ENCODE results near the gene FAM25A.
"Not testable (repeated sequence)": the region's sequence is repeated elsewhere in the genome, so short reads cannot be mapped to it uniquely, and the experiment has no call there.

FAM25A gene

DNA sequence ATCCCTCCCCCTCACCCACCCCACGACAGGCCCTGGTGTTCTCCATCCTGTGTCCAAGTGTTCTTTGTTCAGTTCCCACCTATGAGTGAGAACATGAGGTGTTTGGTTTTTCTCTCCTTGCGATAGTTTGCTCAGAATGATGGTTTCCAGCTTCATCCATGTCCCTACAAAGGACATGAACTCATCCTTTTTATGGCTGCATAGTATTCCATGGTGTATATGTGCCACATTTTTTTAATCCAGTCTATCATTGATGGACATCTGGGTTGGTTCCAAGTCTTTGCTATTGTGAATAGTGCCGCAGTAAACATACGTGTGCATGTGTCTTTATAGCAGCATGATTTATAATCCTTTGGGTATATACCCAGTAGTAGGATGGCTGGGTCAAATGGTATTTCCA, 35.6 kb upstream of the FAM25A start:
- not testable (repeated sequence) for DNase-seq (ENCODE audit: low read depth); H3K27me3 ChIP-seq (replicated peaks; ENCODE audit: control insufficient read depth, insufficient read depth, low read length); H3K36me3 ChIP-seq (ENCODE audit: control insufficient read depth, insufficient read depth, low read length, severe bottlenecking); H3K9me3 ChIP-seq (ENCODE audit: control insufficient read depth, low read length); H3K4me3 ChIP-seq (ENCODE audit: low read length); H3K9ac ChIP-seq (ENCODE audit: low read length)
- H3K4me1 ChIP-seq (ENCODE audit: control insufficient read depth, insufficient read depth, low read length) = peaks cover 22% of the 10 kb centered on the region

DNA sequence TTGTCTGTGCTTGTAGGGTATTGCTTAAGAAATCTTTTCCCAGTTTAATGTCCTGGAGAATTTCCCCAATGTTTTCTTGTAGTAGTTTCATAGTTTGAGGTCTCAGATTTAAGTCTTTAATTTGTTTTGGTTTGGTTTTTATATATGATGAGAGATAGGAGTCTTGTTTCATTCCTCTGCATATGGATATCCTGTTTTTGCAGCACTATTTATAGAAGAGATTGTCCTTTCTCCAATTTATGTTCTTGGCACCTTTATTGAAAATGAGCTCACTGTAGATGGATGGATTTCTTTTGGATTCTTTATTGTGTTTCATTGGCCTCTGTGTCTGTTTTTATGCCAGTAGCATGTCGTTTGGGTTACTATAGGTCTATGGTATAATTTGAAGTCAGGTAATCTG, 31.6 kb upstream of the FAM25A start:
- H3K9ac ChIP-seq (ENCODE audit: low read length) = no peak overlapping the region
- no peak for DNase-seq (ENCODE audit: low read depth)
- H3K36me3 ChIP-seq (ENCODE audit: control insufficient read depth, insufficient read depth, low read length, severe bottlenecking) = peaks cover 12% of the 10 kb centered on the region
- H3K4me3 ChIP-seq (ENCODE audit: low read length) = no peak overlapping the region
- H3K27me3 ChIP-seq (replicated peaks; ENCODE audit: control insufficient read depth, insufficient read depth, low read length) = no peaks in the 10 kb centered on the region
- peaks cover 4% of the 10 kb centered on the region for H3K4me1 ChIP-seq (ENCODE audit: control insufficient read depth, insufficient read depth, low read length)
- no peaks in the 10 kb centered on the region for H3K9me3 ChIP-seq (ENCODE audit: control insufficient read depth, low read length)

- H3K36me3 ChIP-seq (ENCODE audit: control insufficient read depth, insufficient read depth, low read length, severe bottlenecking) = peaks cover 18% of the 10 kb centered on the region
- not testable (repeated sequence) for H3K9ac ChIP-seq (ENCODE audit: low read length); H3K4me3 ChIP-seq (ENCODE audit: low read length); DNase-seq (ENCODE audit: low read depth); H3K4me1 ChIP-seq (ENCODE audit: control insufficient read depth, insufficient read depth, low read length); H3K9me3 ChIP-seq (ENCODE audit: control insufficient read depth, low read length); H3K27me3 ChIP-seq (replicated peaks; ENCODE audit: control insufficient read depth, insufficient read depth, low read length)
These were observed 28.7 kb upstream of the FAM25A start for GRCh38 chr10:86991362-86991761.

DNA sequence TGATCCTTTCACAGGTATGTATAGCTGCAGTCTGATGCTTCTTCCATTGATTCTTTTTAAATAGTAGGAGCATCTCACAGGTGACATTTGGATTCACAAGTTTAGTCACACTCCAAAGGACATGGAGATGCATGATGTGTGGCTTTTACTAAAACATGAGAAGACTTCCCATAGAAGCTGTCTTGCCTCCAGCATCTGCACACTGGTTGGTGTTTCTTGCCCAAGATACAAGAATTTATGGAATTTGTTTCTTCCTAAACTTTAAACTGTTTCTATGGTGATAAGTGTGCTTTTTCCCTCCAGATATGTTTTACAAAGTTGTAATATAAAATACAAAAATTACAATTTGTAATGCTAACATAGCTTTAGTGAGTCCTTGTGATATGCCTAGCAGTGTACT, 27.6 kb upstream of the FAM25A start:
- Histone ChIP-seq H3K9ac (ENCODE audit: low read length) (no peak overlapping the region), H3K9me3 (ENCODE audit: control insufficient read depth, low read length) (no peaks in the 10 kb centered on the region), H3K27me3 (replicated peaks; ENCODE audit: control insufficient read depth, insufficient read depth, low read length) (no peaks in the 10 kb centered on the region), H3K36me3 (ENCODE audit: control insufficient read depth, insufficient read depth, low read length, severe bottlenecking) (peaks cover 18% of the 10 kb centered on the region), H3K4me3 (ENCODE audit: low read length) (no peak overlapping the region), H3K4me1 (ENCODE audit: control insufficient read depth, insufficient read depth, low read length) (peaks cover 4% of the 10 kb centered on the region)
- peak; percentile 50 for DNase-seq (ENCODE audit: low read depth)

DNA sequence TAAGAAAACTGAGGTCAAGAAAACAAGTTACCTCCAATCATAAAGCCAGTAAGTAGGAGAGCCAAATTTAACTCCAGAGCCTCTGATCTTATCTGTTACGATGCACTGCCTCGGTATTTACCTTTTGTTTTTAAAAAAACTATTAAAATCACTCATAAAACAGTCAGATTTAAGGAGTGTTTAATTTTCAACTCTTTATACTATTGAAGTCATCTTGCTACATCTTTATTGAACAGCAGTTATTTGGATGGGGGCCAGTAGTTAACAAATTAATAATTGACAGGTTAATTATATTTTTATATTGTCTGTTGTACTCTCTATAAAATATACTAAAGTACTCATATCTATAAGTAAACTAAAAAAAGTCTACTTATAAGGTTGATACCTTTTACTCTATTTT, 27.2 kb upstream of the FAM25A start:
- H3K27me3 ChIP-seq (replicated peaks; ENCODE audit: control insufficient read depth, insufficient read depth, low read length) = no peaks in the 10 kb centered on the region
- H3K4me1 ChIP-seq (ENCODE audit: control insufficient read depth, insufficient read depth, low read length) = peaks cover 4% of the 10 kb centered on the region
- H3K4me3 ChIP-seq (ENCODE audit: low read length) = no peak overlapping the region
- no peak for DNase-seq (ENCODE audit: low read depth)
- H3K36me3 ChIP-seq (ENCODE audit: control insufficient read depth, insufficient read depth, low read length, severe bottlenecking) = peaks cover 18% of the 10 kb centered on the region
- H3K9ac ChIP-seq (ENCODE audit: low read length) = no peak overlapping the region
- no peaks in the 10 kb centered on the region for H3K9me3 ChIP-seq (ENCODE audit: control insufficient read depth, low read length)

DNA sequence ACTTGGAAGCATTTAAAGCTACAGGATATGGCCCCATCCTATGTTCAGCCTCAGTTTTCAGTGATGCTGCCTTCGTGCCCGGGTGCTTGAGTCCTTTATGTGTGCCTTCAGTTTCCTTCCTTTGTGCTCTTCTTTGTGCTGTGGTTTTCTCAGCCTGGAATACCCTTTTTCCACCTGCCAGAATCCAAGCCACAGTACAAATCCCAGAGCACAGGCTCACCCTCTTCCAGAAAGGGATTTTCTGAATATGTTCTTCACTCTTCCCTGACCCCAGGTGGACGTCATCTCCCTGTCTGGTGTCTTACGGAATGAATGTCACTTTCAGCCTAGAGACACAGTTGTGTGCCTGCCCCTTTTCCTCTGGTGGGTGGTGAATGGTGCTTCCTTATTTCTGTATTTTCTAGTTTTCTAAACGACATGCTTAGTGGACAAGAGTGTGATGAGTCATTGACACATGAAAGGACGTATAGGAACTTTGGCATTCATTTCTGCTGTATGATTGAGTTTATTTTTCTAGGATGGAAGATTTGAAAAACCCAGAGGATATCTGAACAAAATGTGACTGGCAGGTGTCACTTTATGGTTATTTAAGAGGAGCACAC, 20.2 kb upstream of the FAM25A start:
- DNase-seq (ENCODE audit: low read depth); H3K27me3 ChIP-seq (replicated peaks; ENCODE audit: control insufficient read depth, insufficient read depth, low read length); H3K9me3 ChIP-seq (ENCODE audit: control insufficient read depth, low read length); H3K36me3 ChIP-seq (ENCODE audit: control insufficient read depth, insufficient read depth, low read length, severe bottlenecking); H3K4me3 ChIP-seq (ENCODE audit: low read length); H3K9ac ChIP-seq (ENCODE audit: low read length): not testable (repeated sequence)
- peaks cover 12% of the 10 kb centered on the region for H3K4me1 ChIP-seq (ENCODE audit: control insufficient read depth, insufficient read depth, low read length)

- Histone ChIP-seq H3K27me3 (replicated peaks; ENCODE audit: control insufficient read depth, insufficient read depth, low read length) (no peaks in the 10 kb centered on the region), H3K4me3 (ENCODE audit: low read length) (no peak overlapping the region), H3K4me1 (ENCODE audit: control insufficient read depth, insufficient read depth, low read length) (peaks cover 12% of the 10 kb centered on the region), H3K9me3 (ENCODE audit: control insufficient read depth, low read length) (no peaks in the 10 kb centered on the region), H3K9ac (ENCODE audit: low read length) (no peak overlapping the region), H3K36me3 (ENCODE audit: control insufficient read depth, insufficient read depth, low read length, severe bottlenecking) (no peaks in the 10 kb centered on the region)
- peak; percentile 50 for DNase-seq (ENCODE audit: low read depth)
These were observed 19.6 kb upstream of the FAM25A start for GRCh38 chr10:87000491-87000890.

- peak; percentile 50 for DNase-seq (ENCODE audit: low read depth)
- H3K4me1 ChIP-seq (ENCODE audit: control insufficient read depth, insufficient read depth, low read length); H3K9ac ChIP-seq (ENCODE audit: low read length); H3K9me3 ChIP-seq (ENCODE audit: control insufficient read depth, low read length); H3K36me3 ChIP-seq (ENCODE audit: control insufficient read depth, insufficient read depth, low read length, severe bottlenecking); H3K27me3 ChIP-seq (replicated peaks; ENCODE audit: control insufficient read depth, insufficient read depth, low read length); H3K4me3 ChIP-seq (ENCODE audit: low read length): not testable (repeated sequence)
These were observed 13.0 kb upstream of the FAM25A start for GRCh38 chr10:87007124-87007523.

GRCh38 chr10:87007674-87008073, 12.4 kb upstream of the FAM25A start:
- H3K9ac ChIP-seq (ENCODE audit: low read length); H3K4me1 ChIP-seq (ENCODE audit: control insufficient read depth, insufficient read depth, low read length); DNase-seq (ENCODE audit: low read depth); H3K36me3 ChIP-seq (ENCODE audit: control insufficient read depth, insufficient read depth, low read length, severe bottlenecking); H3K9me3 ChIP-seq (ENCODE audit: control insufficient read depth, low read length); H3K27me3 ChIP-seq (replicated peaks; ENCODE audit: control insufficient read depth, insufficient read depth, low read length); H3K4me3 ChIP-seq (ENCODE audit: low read length): not testable (repeated sequence)

- H3K4me1 ChIP-seq (ENCODE audit: control insufficient read depth, insufficient read depth, low read length); H3K9me3 ChIP-seq (ENCODE audit: control insufficient read depth, low read length); DNase-seq (ENCODE audit: low read depth); H3K4me3 ChIP-seq (ENCODE audit: low read length); H3K27me3 ChIP-seq (replicated peaks; ENCODE audit: control insufficient read depth, insufficient read depth, low read length); H3K9ac ChIP-seq (ENCODE audit: low read length); H3K36me3 ChIP-seq (ENCODE audit: control insufficient read depth, insufficient read depth, low read length, severe bottlenecking): not testable (repeated sequence)
These were observed 11.8 kb upstream of the FAM25A start for GRCh38 chr10:87008303-87008702.

GRCh38 chr10:87009134-87009696, 10.9 kb upstream of the FAM25A start:
- H3K4me3 ChIP-seq (ENCODE audit: low read length); H3K9ac ChIP-seq (ENCODE audit: low read length): not testable (repeated sequence)

DNA sequence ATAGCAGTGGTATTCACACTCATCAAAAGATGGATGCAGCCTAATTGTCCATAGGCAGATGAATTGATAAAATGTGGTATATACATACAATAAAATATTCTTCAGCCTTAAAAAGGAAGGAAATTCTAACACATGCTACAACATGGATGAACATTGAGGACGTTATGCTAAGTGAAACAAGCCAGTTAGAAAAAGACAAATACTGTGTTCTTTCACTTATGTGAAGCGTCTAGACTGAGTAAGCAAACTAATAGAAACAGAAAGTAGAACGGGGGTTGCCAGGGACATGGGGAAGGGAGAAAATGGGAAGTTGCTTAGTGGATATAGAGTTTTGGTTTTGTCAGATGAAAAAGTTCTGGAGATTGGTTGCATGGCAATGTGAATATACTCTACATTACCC, 6.6 kb upstream of the FAM25A start:
- H3K36me3 ChIP-seq (ENCODE audit: control insufficient read depth, insufficient read depth, low read length, severe bottlenecking); H3K27me3 ChIP-seq (replicated peaks; ENCODE audit: control insufficient read depth, insufficient read depth, low read length): not testable (repeated sequence)

More at GRCh38 chr10:87009134-87009696, 10.9 kb upstream of the FAM25A start:
- not testable (repeated sequence) for H3K9me3 ChIP-seq (ENCODE audit: control insufficient read depth, low read length); H3K4me1 ChIP-seq (ENCODE audit: control insufficient read depth, insufficient read depth, low read length); H3K27me3 ChIP-seq (replicated peaks; ENCODE audit: control insufficient read depth, insufficient read depth, low read length); H3K36me3 ChIP-seq (ENCODE audit: control insufficient read depth, insufficient read depth, low read length, severe bottlenecking); DNase-seq (ENCODE audit: low read depth)

More for the DNA sequence above, 6.6 kb upstream of the FAM25A start:
- not testable (repeated sequence) for H3K4me3 ChIP-seq (ENCODE audit: low read length); H3K4me1 ChIP-seq (ENCODE audit: control insufficient read depth, insufficient read depth, low read length); H3K9me3 ChIP-seq (ENCODE audit: control insufficient read depth, low read length); DNase-seq (ENCODE audit: low read depth); H3K9ac ChIP-seq (ENCODE audit: low read length)
